ENCODE measurements around the gene AUP1. TPM values are rescaled to one million over a fixed set of nuclear protein-coding genes. Genes with fewer than 3 reads are reported as not detected.
A peak's percentile ranks its signal among the peaks of the same experiment; 100 is the strongest.

Gene AUP1
- total RNA-seq, 2 donors from 2014 or later: 128 to 136 TPM

GRCh38 chr2:74500578-74500946 is 28.9 kb downstream of the AUP1 start:
- Mint-ChIP-seq H3K27me3 (ENCODE audit: low read depth) (peaks cover 70% of the 10 kb centered on the region), H3K4me1 (ENCODE audit: low read depth) (peaks cover 54% of the 10 kb centered on the region), H3K27ac (no peak overlapping the region), H3K4me3 (no peak overlapping the region), H3K9me3 (no peaks in the 10 kb centered on the region), H3K36me3 (ENCODE audit: insufficient read depth in 2 of 2) (peaks cover 3 to 13% of the 10 kb centered on the region in 2 donors)
- DNase-seq (no peak), ATAC-seq (replicated peaks in 1 of 2) (no peak)

- Mint-ChIP-seq H3K4me1 (ENCODE audit: low read depth) (peaks cover 49% of the 10 kb centered on the region), H3K36me3 (ENCODE audit: insufficient read depth in 2 of 2) (peaks cover 3 to 10% of the 10 kb centered on the region in 2 donors), H3K27ac (no peak overlapping the region), H3K27me3 (ENCODE audit: low read depth) (peaks cover 70% of the 10 kb centered on the region), H3K9me3 (no peaks in the 10 kb centered on the region), H3K4me3 (peak overlapping the region in 1 of 2 donors; percentile 93)
- DNase-seq: no peak
- ATAC-seq (replicated peaks in 1 of 2): no peak
Measured at GRCh38 chr2:74499940-74500577, 29.4 kb downstream of the AUP1 start.

DNA sequence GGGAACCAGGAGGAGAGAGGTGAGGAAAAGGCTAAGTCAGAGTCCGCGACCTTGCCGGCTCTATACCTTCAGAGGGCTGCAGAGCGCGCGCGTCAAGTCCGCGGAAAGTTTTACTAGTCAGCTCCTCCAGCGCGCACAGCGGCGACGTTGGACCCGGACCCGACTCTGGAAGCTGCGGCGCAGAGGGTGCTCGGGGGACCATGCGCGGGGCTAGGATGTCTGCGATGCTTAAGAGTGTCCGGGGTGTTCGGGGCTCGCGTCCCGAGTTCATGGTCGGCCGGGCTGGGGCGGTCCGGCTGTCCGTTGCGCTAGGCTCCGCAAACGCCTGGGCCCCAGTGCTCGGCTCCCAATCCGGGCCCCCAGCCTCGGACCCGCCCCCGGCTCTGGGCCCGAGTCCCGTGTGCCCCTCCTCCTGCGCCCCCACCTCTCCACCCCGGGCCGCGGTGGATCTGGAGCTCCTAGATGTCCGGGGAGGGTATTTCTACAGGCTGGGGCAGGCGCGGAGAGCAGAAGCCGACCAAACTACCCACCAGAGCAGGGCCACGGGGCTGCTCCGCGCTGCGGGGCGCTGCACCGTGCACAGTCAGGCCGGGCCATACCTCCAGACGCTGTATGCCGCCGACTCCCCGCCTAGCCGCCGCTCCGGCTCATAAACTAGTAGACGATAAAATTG is 30.1 kb downstream of the AUP1 start, which contains the start of gene LBX2:
Gene LBX2, minus strand, starts transcription at position 337 of the 673 bp plus-strand sequence. Its CDS starts 66 bp downstream, at position 271.
- peak within 1 kb of the TSS; percentile 83 to 93 for H3K4me3 Mint-ChIP-seq
- H3K4me1 Mint-ChIP-seq (ENCODE audit: low read depth): peaks cover 43% of the 10 kb centered on the region
- DNase-seq (peak; percentile 48 to 51), ATAC-seq (replicated peaks in 1 of 2) (peak; percentile 14 to 26)
- peaks cover 0 to 5% of the 10 kb centered on the region in 2 donors for H3K36me3 Mint-ChIP-seq (ENCODE audit: insufficient read depth in 2 of 2)
- H3K27me3 Mint-ChIP-seq (ENCODE audit: low read depth): peaks cover 64% of the 10 kb centered on the region
- no peaks in the 10 kb centered on the region for H3K9me3 Mint-ChIP-seq
- peak within 1 kb of the TSS; percentile 56 for H3K27ac Mint-ChIP-seq

GRCh38 chr2:74498500-74499266 is 30.8 kb downstream of the AUP1 start:
- Mint-ChIP-seq H3K4me3 (peak overlapping the region; percentile 83 to 93), H3K9me3 (no peaks in the 10 kb centered on the region), H3K27me3 (ENCODE audit: low read depth) (peaks cover 57% of the 10 kb centered on the region), H3K36me3 (ENCODE audit: insufficient read depth in 2 of 2) (peaks cover 0 to 3% of the 10 kb centered on the region in 2 donors), H3K27ac (peak overlapping the region; percentile 56), H3K4me1 (ENCODE audit: low read depth) (peaks cover 36% of the 10 kb centered on the region)
- ATAC-seq (replicated peaks in 1 of 2): peak; percentile 72 to 74
- peak; percentile 54 to 55 for DNase-seq

- peak; percentile 31 to 57 for ATAC-seq (replicated peaks in 1 of 2)
- DNase-seq: peak; percentile 34 to 52
- peaks cover 54% of the 10 kb centered on the region for H3K27me3 Mint-ChIP-seq (ENCODE audit: low read depth)
- no peaks in the 10 kb centered on the region for H3K9me3 Mint-ChIP-seq
- no peak overlapping the region for H3K27ac Mint-ChIP-seq
- peaks cover 2 to 3% of the 10 kb centered on the region in 2 donors for H3K36me3 Mint-ChIP-seq (ENCODE audit: insufficient read depth in 2 of 2)
- H3K4me3 Mint-ChIP-seq: peak overlapping the region; percentile 83 to 93
- H3K4me1 Mint-ChIP-seq (ENCODE audit: low read depth): peaks cover 30% of the 10 kb centered on the region
Measured at GRCh38 chr2:74497777-74498499, 31.6 kb downstream of the AUP1 start.

- DNase-seq: no peak
- H3K36me3 Mint-ChIP-seq (ENCODE audit: insufficient read depth in 2 of 2): peaks cover 2 to 3% of the 10 kb centered on the region in 2 donors
- H3K27ac Mint-ChIP-seq: no peak overlapping the region
- peak overlapping the region; percentile 83 to 93 for H3K4me3 Mint-ChIP-seq
- peaks cover 28% of the 10 kb centered on the region for H3K4me1 Mint-ChIP-seq (ENCODE audit: low read depth)
- no peaks in the 10 kb centered on the region for H3K9me3 Mint-ChIP-seq
- peaks cover 46% of the 10 kb centered on the region for H3K27me3 Mint-ChIP-seq (ENCODE audit: low read depth)
- ATAC-seq (replicated peaks in 1 of 2): no peak
Measured at GRCh38 chr2:74496997-74497776, 32.3 kb downstream of the AUP1 start.

- DNase-seq (no peak), ATAC-seq (replicated peaks in 1 of 2) (no peak)
- Mint-ChIP-seq H3K36me3 (ENCODE audit: insufficient read depth in 2 of 2) (peaks cover 2 to 5% of the 10 kb centered on the region in 2 donors), H3K4me3 (no peak overlapping the region), H3K9me3 (no peaks in the 10 kb centered on the region), H3K27me3 (ENCODE audit: low read depth) (peaks cover 29% of the 10 kb centered on the region), H3K27ac (no peak overlapping the region), H3K4me1 (ENCODE audit: low read depth) (peaks cover 21% of the 10 kb centered on the region)
Measured at GRCh38 chr2:74495440-74495839, 34.1 kb downstream of the AUP1 start.

DNA sequence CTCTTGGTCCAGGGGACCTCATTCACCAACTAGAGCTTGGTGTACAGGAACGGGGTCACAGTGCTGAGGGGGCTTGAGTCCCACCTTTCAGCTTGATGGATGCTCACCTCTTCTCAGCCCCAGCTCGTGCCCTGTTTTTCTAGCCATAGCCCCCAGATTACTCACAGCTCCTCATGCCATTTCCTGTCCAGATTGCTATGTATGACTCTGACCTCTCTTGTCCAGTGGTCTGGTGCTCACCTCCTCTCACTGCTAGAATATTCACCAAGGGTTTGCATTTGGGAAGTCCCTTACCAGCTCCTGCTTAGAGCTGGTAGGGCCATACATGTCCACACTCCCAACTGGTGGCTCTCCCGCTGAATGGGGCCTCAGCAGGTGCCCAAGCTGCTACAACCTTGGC is 36.0 kb downstream of the AUP1 start:
- H3K9me3 Mint-ChIP-seq: no peaks in the 10 kb centered on the region
- H3K27ac Mint-ChIP-seq: no peak overlapping the region
- H3K4me3 Mint-ChIP-seq: no peak overlapping the region
- DNase-seq: no peak
- H3K36me3 Mint-ChIP-seq (ENCODE audit: insufficient read depth in 2 of 2): peaks cover 2 to 8% of the 10 kb centered on the region in 2 donors
- peaks cover 13% of the 10 kb centered on the region for H3K4me1 Mint-ChIP-seq (ENCODE audit: low read depth)
- H3K27me3 Mint-ChIP-seq (ENCODE audit: low read depth): peaks cover 13% of the 10 kb centered on the region
- no peak for ATAC-seq (replicated peaks in 1 of 2)

DNA sequence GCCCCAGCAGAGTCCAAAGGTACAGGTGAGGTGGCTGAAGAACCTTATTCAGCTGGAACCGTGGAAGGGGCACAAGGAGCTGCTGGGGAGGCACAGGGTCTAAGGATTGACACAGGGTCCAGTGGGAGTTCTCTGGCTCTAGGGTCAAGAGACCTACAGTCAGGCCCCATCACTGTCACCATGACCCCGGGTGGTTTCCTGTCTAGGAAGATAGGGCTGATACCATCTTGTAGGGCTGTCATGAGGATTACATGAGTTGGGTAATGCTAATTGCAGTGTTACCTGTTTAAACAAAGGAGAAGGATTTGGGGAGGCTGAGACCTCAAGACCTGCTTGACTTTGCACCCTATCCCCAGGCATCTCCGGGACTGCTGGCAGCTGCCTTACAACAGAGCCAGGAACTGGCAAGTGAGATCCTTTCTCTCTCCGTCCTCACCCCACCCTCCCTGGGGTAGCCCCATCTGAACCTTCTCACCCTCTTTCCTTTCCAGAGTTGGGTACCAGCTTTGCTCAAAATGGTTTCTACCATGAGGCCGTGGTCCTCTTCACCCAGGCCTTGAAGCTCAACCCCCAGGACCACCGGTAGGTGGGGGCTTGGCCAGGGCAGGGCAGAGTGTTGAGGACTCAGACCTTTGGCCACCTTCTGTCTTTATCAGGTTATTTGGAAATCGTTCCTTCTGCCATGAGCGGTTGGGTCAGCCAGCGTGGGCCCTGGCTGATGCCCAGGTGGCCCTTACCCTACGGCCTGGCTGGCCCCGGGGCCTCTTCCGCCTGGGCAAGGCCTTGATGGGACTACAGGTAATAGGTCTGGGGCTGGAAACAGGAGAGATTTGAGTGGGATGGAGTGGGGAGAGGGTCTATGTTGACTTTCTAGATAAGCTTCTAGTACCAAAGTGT is 37.6 kb downstream of the AUP1 start:
- Mint-ChIP-seq H3K27ac (no peak overlapping the region), H3K27me3 (ENCODE audit: low read depth) (no peaks in the 10 kb centered on the region), H3K4me3 (no peak overlapping the region), H3K36me3 (ENCODE audit: insufficient read depth in 2 of 2) (peaks cover 2 to 5% of the 10 kb centered on the region in 2 donors), H3K9me3 (no peaks in the 10 kb centered on the region), H3K4me1 (ENCODE audit: low read depth) (no peaks in the 10 kb centered on the region)
- ATAC-seq (replicated peaks in 1 of 2): no peak
- DNase-seq: no peak

GRCh38 chr2:74489906-74490305 is 39.6 kb downstream of the AUP1 start:
- H3K36me3 Mint-ChIP-seq (ENCODE audit: insufficient read depth in 2 of 2): peaks cover 4 to 12% of the 10 kb centered on the region in 2 donors
- DNase-seq (no peak), ATAC-seq (replicated peaks in 1 of 2) (no peak)
- no peak overlapping the region for H3K4me3 Mint-ChIP-seq
- H3K4me1 Mint-ChIP-seq (ENCODE audit: low read depth): peaks cover 4% of the 10 kb centered on the region
- no peaks in the 10 kb centered on the region for H3K9me3 Mint-ChIP-seq
- no peaks in the 10 kb centered on the region for H3K27me3 Mint-ChIP-seq (ENCODE audit: low read depth)
- H3K27ac Mint-ChIP-seq: no peak overlapping the region

DNA sequence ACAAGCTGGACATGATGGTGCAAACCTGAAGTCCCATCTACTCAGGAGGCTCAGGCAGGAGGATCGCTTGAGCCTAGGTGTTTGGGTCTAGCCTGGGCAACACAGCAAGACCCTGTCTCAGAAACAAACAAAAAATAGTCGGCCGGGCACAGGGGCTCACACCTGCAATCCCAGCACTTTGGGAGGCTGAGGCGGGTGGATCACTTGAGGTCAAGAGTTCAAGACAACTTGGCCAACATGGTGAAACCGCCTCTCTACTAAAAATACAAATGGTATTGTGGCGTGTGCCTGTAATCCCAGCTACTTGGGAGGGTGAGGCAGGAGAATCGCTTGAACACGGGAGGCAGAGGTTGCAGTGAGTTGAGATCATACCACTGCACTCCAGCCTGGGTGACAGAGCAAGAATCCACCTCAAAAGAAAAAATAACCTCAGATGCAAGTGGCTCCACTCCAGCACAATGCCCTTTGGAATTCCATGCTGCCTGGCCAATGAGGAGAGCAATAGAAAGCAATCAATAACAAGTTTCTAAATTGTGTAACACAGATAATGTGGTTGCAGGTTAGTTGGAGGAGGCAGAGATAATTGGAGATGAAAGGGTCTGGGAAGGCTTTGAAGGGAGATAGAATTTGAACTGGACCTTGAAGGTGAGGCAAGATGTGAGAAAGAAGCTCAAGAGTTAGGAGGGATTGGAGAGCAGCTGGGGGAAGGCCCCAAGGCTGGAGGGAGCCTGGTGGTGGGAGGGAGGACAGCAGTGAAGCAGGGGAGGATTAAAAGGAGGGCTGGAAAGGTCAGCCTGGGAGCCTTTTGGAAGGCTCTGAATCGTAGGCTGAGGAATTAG is 40.6 kb downstream of the AUP1 start:
- DNase-seq (no peak), ATAC-seq (replicated peaks in 1 of 2) (no peak)
- H3K27ac Mint-ChIP-seq: peak overlapping the region; percentile 6
- H3K36me3 Mint-ChIP-seq (ENCODE audit: insufficient read depth in 2 of 2): peaks cover 4 to 12% of the 10 kb centered on the region in 2 donors
- no peaks in the 10 kb centered on the region for H3K27me3 Mint-ChIP-seq (ENCODE audit: low read depth)
- H3K4me1 Mint-ChIP-seq (ENCODE audit: low read depth): peaks cover 11% of the 10 kb centered on the region
- no peak overlapping the region for H3K4me3 Mint-ChIP-seq
- H3K9me3 Mint-ChIP-seq: no peaks in the 10 kb centered on the region

Measured in activated T-cell treated with anti-CD3 and anti-CD28 coated beads, Interleukin-2, amount 50 U/mL, for 72 hours (primary cell).